PC-9 (cell line): ENCODE measurements around the gene TMEM132E. TPM values are rescaled to one million over a fixed set of nuclear protein-coding genes. Genes with fewer than 3 reads are reported as not detected.

Source experiments
- BruUV-seq: library from RNA; stranded (reverse); fragments of 400-500 nt; replicated peaks from 2 replicates; lab custom pipeline; 2021; lab: Mats Ljungman, UMichigan
- CTCF ChIA-PET: fragments of 300-600 bp; sonication (Branson Sonifier 250); formaldehyde crosslinking; loops from one replicate; lab custom pipeline; 2022; ENCODE audit warnings: antibody characterized with exemption; lab: Charles Lee
- POLR2A ChIA-PET: fragments of 300-600 bp; sonication (Branson Sonifier 250); formaldehyde crosslinking; loops from one replicate; lab custom pipeline; 2022; ENCODE audit warnings: antibody characterized with exemption; ENCODE audit not compliant: unreplicated experiment; lab: Charles Lee
- DNase-seq, 2 experiments: peaks; one replicate each; pipeline versions ENCODE4 v3.0.0 to v3.0.0-alpha.2; 2015 to 2022; ENCODE audit warnings: mixed read lengths in 1 of 2
- H2AFZ ChIP-seq: fragments of 200-600 bp; sonication (generic); 2 replicates; pipeline ENCODE4 v1.8.1; 2017; ENCODE audit warnings: antibody characterized with exemption
- H3F3A ChIP-seq: fragments of 200-600 bp; sonication (generic); 2 replicates; pipeline ENCODE4 v1.8.1; 2017; ENCODE audit warnings: antibody characterized with exemption, mild to moderate bottlenecking, low read depth; ENCODE audit not compliant: insufficient read depth
- H3K27ac ChIP-seq: fragments of 200-600 bp; sonication (generic); 2 replicates; pipeline ENCODE4 v1.6.1; 2016; ENCODE audit warnings: mixed run types
- H3K27me3 ChIP-seq: fragments of 200-600 bp; sonication (generic); 2 replicates; pipeline ENCODE4 v1.6.1; 2016; ENCODE audit warnings: low read depth, mixed run types; ENCODE audit not compliant: insufficient read depth
- H3K36me3 ChIP-seq: fragments of 200-600 bp; sonication (generic); 2 replicates; pipeline ENCODE4 v1.6.1; 2016; ENCODE audit warnings: low read depth, mixed run types
- H3K4me1 ChIP-seq: fragments of 200-600 bp; sonication (generic); replicated peaks from 2 replicates; pipeline ENCODE4 v1.6.1; 2016; ENCODE audit warnings: mixed run types; ENCODE audit not compliant: insufficient read depth
- H3K4me2 ChIP-seq: fragments of 200-600 bp; sonication (generic); 2 replicates; pipeline ENCODE4 v1.6.1; 2017; ENCODE audit warnings: mixed run types
- H3K4me3 ChIP-seq: fragments of 200-600 bp; sonication (generic); 2 replicates; pipeline ENCODE4 v1.6.1; 2016; ENCODE audit warnings: mixed run types
- H3K79me2 ChIP-seq: fragments of 200-600 bp; sonication (generic); 2 replicates; pipeline ENCODE4 v1.6.1; 2017; ENCODE audit warnings: low read depth, mixed run types
- H3K9me2 ChIP-seq: fragments of 200-600 bp; sonication (generic); 2 replicates; pipeline ENCODE4 v1.8.1; 2017; ENCODE audit warnings: mild to moderate bottlenecking; ENCODE audit not compliant: insufficient read depth
- H3K9me3 ChIP-seq: fragments of 200-600 bp; sonication (generic); 2 replicates; pipeline ENCODE4 v1.8.1; 2016; ENCODE audit warnings: low read depth; ENCODE audit not compliant: insufficient read depth
- H4K20me1 ChIP-seq: fragments of 200-600 bp; sonication (generic); 2 replicates; pipeline ENCODE4 v1.8.1; 2017; ENCODE audit not compliant: insufficient read depth
- CTCF ChIP-seq: fragments of 200-600 bp; sonication (generic); conservative IDR thresholded peaks from 2 replicates; pipeline ENCODE4 v1.6.1; 2017; ENCODE audit warnings: mixed run types, antibody characterized with exemption, mild to moderate bottlenecking, moderate library complexity
- EZH2 ChIP-seq: fragments of 200-600 bp; sonication (generic); IDR thresholded peaks from 2 replicates; pipeline ENCODE4 v1.8.0; 2017; ENCODE audit warnings: antibody characterized with exemption, low read depth
- intact Hi-C: fragments of 100-400 bp; cut with micrococcal nuclease; formaldehyde crosslinking; loops from one replicate; pipeline ENCODE4 v1.10.0; 2022; ENCODE audit not compliant: unreplicated experiment
- total RNA-seq: library from RNA; stranded (reverse); gene quantifications from 2 replicates; pipeline ENCODE4 v1.2.3, GENCODE V29; 2021

The TMEM132E gene
- total RNA-seq, 1 experiment from 2014 or later = not detected

- Histone ChIP-seq H3K4me2 (no peak overlapping the region), H3K36me3 (no peaks in the 10 kb centered on the region), H3F3A (no peaks in the 10 kb centered on the region), H3K9me2 (no peaks in the 10 kb centered on the region), H3K27ac (no peak overlapping the region), H2AFZ (no peak overlapping the region), H3K4me1 (no peaks in the 10 kb centered on the region), H3K27me3 (peaks cover 59% of the 10 kb centered on the region), H3K79me2 (no peaks in the 10 kb centered on the region), H3K9me3 (no peaks in the 10 kb centered on the region), H3K4me3 (no peak overlapping the region), H4K20me1 (no peaks in the 10 kb centered on the region)
- no peak for DNase-seq
- TF ChIP-seq CTCF (no peak), EZH2 (no peak)
- intact Hi-C loops = no loop called here
- CTCF ChIA-PET = no interaction called here
- BruUV-seq = no TSS peak
- POLR2A ChIA-PET = no interaction called here
Measured at GRCh38 chr17:34592002-34592401, 12.6 kb downstream of the TMEM132E start.

- BruUV-seq = no TSS peak
- POLR2A ChIA-PET = no interaction called here
- intact Hi-C loops = no loop called here
Measured at GRCh38 chr17:34596920-34597319, 17.5 kb downstream of the TMEM132E start.

GRCh38 chr17:34598161-34598776, 18.9 kb downstream of the TMEM132E start:
- Histone ChIP-seq H3K27ac (no peak overlapping the region), H3K36me3 (no peaks in the 10 kb centered on the region), H3K79me2 (no peaks in the 10 kb centered on the region), H3K9me3 (no peaks in the 10 kb centered on the region), H3K9me2 (no peaks in the 10 kb centered on the region), H4K20me1 (no peaks in the 10 kb centered on the region), H3K4me3 (no peak overlapping the region), H2AFZ (no peak overlapping the region), H3K4me1 (no peaks in the 10 kb centered on the region), H3F3A (no peaks in the 10 kb centered on the region), H3K27me3 (peaks cover 23% of the 10 kb centered on the region), H3K4me2 (no peak overlapping the region)
- ChIA-PET POLR2A (no interaction called here), CTCF (no interaction called here)
- DNase-seq = no peak
- TF ChIP-seq CTCF (no peak), EZH2 (no peak)
- intact Hi-C loops = no loop called here
- no TSS peak for BruUV-seq

More at GRCh38 chr17:34596920-34597319, 17.5 kb downstream of the TMEM132E start:
- Histone ChIP-seq H4K20me1 (no peaks in the 10 kb centered on the region), H3K79me2 (no peaks in the 10 kb centered on the region), H3K9me2 (no peaks in the 10 kb centered on the region), H3K36me3 (no peaks in the 10 kb centered on the region), H3K4me3 (no peak overlapping the region), H3K27ac (no peak overlapping the region), H3F3A (no peaks in the 10 kb centered on the region), H2AFZ (no peak overlapping the region), H3K9me3 (no peaks in the 10 kb centered on the region), H3K27me3 (peaks cover 34% of the 10 kb centered on the region), H3K4me1 (no peaks in the 10 kb centered on the region), H3K4me2 (no peak overlapping the region)
- CTCF ChIA-PET = interaction anchor here (0.6 kb wide), 1 partner anchor 41 kb away, joined by 10 read pairs; no protein-coding TSS in a partner anchor
- no peak for DNase-seq
- no peak for TF ChIP-seq CTCF
- TF ChIP-seq EZH2 = no peak
